HEK293 (cell line): ENCODE measurements around the gene RAP2A.

Experiments
- CTCF ChIA-PET: fragments of 350-600 bp; formaldehyde crosslinking; extraction: SDS; loops from one replicate; lab custom pipeline; 2021; ENCODE audit warnings: antibody characterized with exemption; lab: Yijun Ruan, JAX
- POLR2A ChIA-PET: fragments of 300-600 bp; formaldehyde crosslinking; extraction: SDS; loops from one replicate; lab custom pipeline; 2020; ENCODE audit warnings: antibody characterized with exemption, inconsistent platforms; lab: Yijun Ruan, JAX
- H3K27ac ChIP-seq: fragments of 200-500 bp; sonication (Bioruptor generic); 2 replicates; pipeline ENCODE4 v1.5.1; 2014; ENCODE audit warnings: low read depth, low read length, control low read depth, inconsistent platforms; ENCODE audit errors: extremely low read depth
- H3K36me3 ChIP-seq, 2 experiments: fragments of 200-500 bp in 1 of 2; sonication (Bioruptor generic) in 1 of 2; 1 replicate in 1 of 2; 2 replicates in 1 of 2; pipeline ENCODE4 v1.5.1; 2014 to 2017; ENCODE audit warnings: inconsistent platforms in 2 of 2, low read length in 2 of 2; ENCODE audit not compliant: control insufficient read depth in 2 of 2, insufficient read depth in 1 of 2
- H3K4me1 ChIP-seq: fragments of 200-500 bp; sonication (Bioruptor generic); 2 replicates; pipeline ENCODE4 v1.5.1; 2014; ENCODE audit warnings: mild to moderate bottlenecking, low read length, inconsistent platforms; ENCODE audit not compliant: control insufficient read depth, insufficient read depth
- H3K4me3 ChIP-seq: 2 replicates; pipeline ENCODE4 v1.5.1; 2011; ENCODE audit warnings: low read depth, mild to moderate bottlenecking, control low read depth, low read length, moderate library complexity
- H3K9me3 ChIP-seq: fragments of 200-500 bp; sonication (Bioruptor generic); 2 replicates; pipeline ENCODE4 v1.5.1; 2014; ENCODE audit warnings: low read depth, low read length, inconsistent platforms; ENCODE audit not compliant: control insufficient read depth, insufficient read depth
- OVOL3 ChIP-seq: fragments of 450-650 bp; formaldehyde crosslinking; IDR thresholded peaks from 2 replicates; pipeline ENCODE4 v1.5.1; 2016; ENCODE audit warnings: missing biosample characterization, missing genetic modification characterization
- PATZ1 ChIP-seq: fragments of 450-650 bp; formaldehyde crosslinking; IDR thresholded peaks from 2 replicates; pipeline ENCODE4 v1.5.1; 2016; ENCODE audit warnings: missing biosample characterization, missing genetic modification characterization
- PRDM10 ChIP-seq: fragments of 450-650 bp; formaldehyde crosslinking; IDR thresholded peaks from 2 replicates; pipeline ENCODE4 v1.5.1; 2016; ENCODE audit warnings: missing biosample characterization, missing genetic modification characterization
- RBAK ChIP-seq: fragments of 450-650 bp; formaldehyde crosslinking; IDR thresholded peaks from 2 replicates; pipeline ENCODE4 v1.5.1; 2016; ENCODE audit warnings: missing biosample characterization, missing genetic modification characterization
- SALL2 ChIP-seq: fragments of 450-650 bp; formaldehyde crosslinking; IDR thresholded peaks from 2 replicates; pipeline ENCODE4 v1.5.0; 2017; ENCODE audit warnings: missing biosample characterization, mild to moderate bottlenecking, missing genetic modification characterization, borderline replicate concordance
- ZBTB1 ChIP-seq: fragments of 450-650 bp; formaldehyde crosslinking; IDR thresholded peaks from 2 replicates; pipeline ENCODE4 v1.5.1; 2016; ENCODE audit warnings: missing biosample characterization, missing genetic modification characterization
- ZBTB48 ChIP-seq: fragments of 450-650 bp; formaldehyde crosslinking; IDR thresholded peaks from 2 replicates; pipeline ENCODE4 v1.5.1; 2016; ENCODE audit warnings: missing biosample characterization, missing genetic modification characterization
- ZFHX2 ChIP-seq: fragments of 450-650 bp; formaldehyde crosslinking; conservative IDR thresholded peaks from 2 replicates; pipeline ENCODE4 v1.5.1; 2016; ENCODE audit warnings: missing biosample characterization, missing genetic modification characterization
- ZFP41 ChIP-seq: fragments of 450-650 bp; formaldehyde crosslinking; IDR thresholded peaks from 2 replicates; pipeline ENCODE4 v1.5.1; 2016; ENCODE audit warnings: missing biosample characterization, missing genetic modification characterization, borderline replicate concordance
- ZNF132 ChIP-seq: fragments of 450-650 bp; formaldehyde crosslinking; IDR thresholded peaks from 2 replicates; pipeline ENCODE4 v1.5.1; 2017; ENCODE audit warnings: missing biosample characterization, missing genetic modification characterization, borderline replicate concordance
- ZNF133 ChIP-seq: fragments of 450-650 bp; formaldehyde crosslinking; IDR thresholded peaks from 2 replicates; pipeline ENCODE4 v1.5.1; 2016; ENCODE audit warnings: missing biosample characterization, missing genetic modification characterization
- ZNF148 ChIP-seq: fragments of 450-650 bp; formaldehyde crosslinking; IDR thresholded peaks from 2 replicates; pipeline ENCODE4 v1.5.0; 2017; ENCODE audit warnings: missing biosample characterization, missing genetic modification characterization, borderline replicate concordance
- ZNF18 ChIP-seq: fragments of 450-650 bp; formaldehyde crosslinking; IDR thresholded peaks from 2 replicates; pipeline ENCODE4 v1.5.1; 2016; ENCODE audit warnings: missing biosample characterization, missing genetic modification characterization
- ZNF19 ChIP-seq: fragments of 450-650 bp; formaldehyde crosslinking; IDR thresholded peaks from 2 replicates; pipeline ENCODE4; 2016; ENCODE audit warnings: missing biosample characterization, missing genetic modification characterization, low read depth
- ZNF223 ChIP-seq: fragments of 450-650 bp; formaldehyde crosslinking; IDR thresholded peaks from 2 replicates; pipeline ENCODE4 v1.5.1; 2016; ENCODE audit warnings: missing biosample characterization, missing genetic modification characterization
- ZNF292 ChIP-seq: fragments of 450-650 bp; formaldehyde crosslinking; IDR thresholded peaks from 2 replicates; pipeline ENCODE4 v1.5.1; 2016; ENCODE audit warnings: low read depth, missing biosample characterization, missing genetic modification characterization, borderline replicate concordance
- ZNF37A ChIP-seq: fragments of 450-650 bp; IDR thresholded peaks from 2 replicates; pipeline ENCODE4 v1.5.1; 2018; ENCODE audit warnings: missing biosample characterization, missing genetic modification characterization
- ZNF426 ChIP-seq: fragments of 450-650 bp; formaldehyde crosslinking; IDR thresholded peaks from 2 replicates; pipeline ENCODE4 v1.5.1; 2017; ENCODE audit warnings: missing biosample characterization, missing genetic modification characterization, mild to moderate bottlenecking, inconsistent platforms, moderate library complexity
- ZNF488 ChIP-seq: fragments of 450-650 bp; formaldehyde crosslinking; IDR thresholded peaks from 2 replicates; pipeline ENCODE4 v1.5.1; 2016; ENCODE audit warnings: missing biosample characterization, missing genetic modification characterization
- ZNF561 ChIP-seq: fragments of 450-650 bp; IDR thresholded peaks from 2 replicates; pipeline ENCODE4 v1.5.1; 2018; ENCODE audit warnings: missing biosample characterization, missing genetic modification characterization, borderline replicate concordance
- ZNF629 ChIP-seq: fragments of 450-650 bp; formaldehyde crosslinking; IDR thresholded peaks from 2 replicates; pipeline ENCODE4 v1.5.1; 2017; ENCODE audit warnings: missing biosample characterization, missing genetic modification characterization
- ZNF830 ChIP-seq: fragments of 450-650 bp; IDR thresholded peaks from 2 replicates; pipeline ENCODE4 v1.5.0; 2018; ENCODE audit warnings: missing biosample characterization, missing genetic modification characterization, low read depth, mild to moderate bottlenecking, moderate library complexity
- ZSCAN5A ChIP-seq: fragments of 450-650 bp; formaldehyde crosslinking; IDR thresholded peaks from 2 replicates; pipeline ENCODE4 v1.5.1; 2016; ENCODE audit warnings: missing biosample characterization, missing genetic modification characterization
- ZXDB ChIP-seq: fragments of 450-650 bp; formaldehyde crosslinking; IDR thresholded peaks from 2 replicates; pipeline ENCODE4 v1.5.1; 2016; ENCODE audit warnings: missing biosample characterization, missing genetic modification characterization

Gene RAP2A

GRCh38 chr13:97484301-97484700, 50.3 kb downstream of the RAP2A start:
- Histone ChIP-seq H3K27ac (no peak overlapping the region), H3K4me3 (no peak overlapping the region), H3K36me3 (no peaks in the 10 kb centered on the region), H3K4me1 (no peaks in the 10 kb centered on the region), H3K9me3 (no peaks in the 10 kb centered on the region)
- ChIA-PET POLR2A (no interaction called here), CTCF (interaction anchor here (0.6 to 0.8 kb wide), 2 partner anchors 12 to 316 kb away, joined by 3 to 4 read pairs; no protein-coding TSS in a partner anchor)
- TF ChIP-seq ZNF133 (tag by site-specific recombination): no peak
- TF ChIP-seq ZFHX2 (tag by site-specific recombination): no peak
- no peak for TF ChIP-seq ZNF292
- no peak for TF ChIP-seq ZNF37A (tag by site-specific recombination)
- TF ChIP-seq ZNF223 (tag by site-specific recombination): no peak
- TF ChIP-seq ZNF19 (tag by site-specific recombination): no peak
- TF ChIP-seq ZNF629 (tag by site-specific recombination): no peak
- no peak for TF ChIP-seq ZNF18
- TF ChIP-seq PRDM10 (tag by site-specific recombination): no peak
- TF ChIP-seq OVOL3: no peak
- no peak for TF ChIP-seq SALL2 (tag by site-specific recombination)
- TF ChIP-seq ZBTB1: no peak
- no peak for TF ChIP-seq ZNF426
- TF ChIP-seq ZBTB48: no peak
- no peak for TF ChIP-seq RBAK
- TF ChIP-seq ZNF132: no peak
- no peak for TF ChIP-seq ZXDB (tag by site-specific recombination)
- no peak for TF ChIP-seq ZFP41 (tag by site-specific recombination)
- no peak for TF ChIP-seq ZNF148 (tag by site-specific recombination)

GRCh38 chr13:97485320-97485719, 51.4 kb downstream of the RAP2A start:
- H3K27ac ChIP-seq: no peak overlapping the region
- no peaks in the 10 kb centered on the region for H3K9me3 ChIP-seq
- no peaks in the 10 kb centered on the region for H3K36me3 ChIP-seq
- ChIA-PET POLR2A (no interaction called here), CTCF (no interaction called here)
- no peak overlapping the region for H3K4me3 ChIP-seq
- H3K4me1 ChIP-seq: no peaks in the 10 kb centered on the region
- TF ChIP-seq ZNF561 (tag by site-specific recombination) (no peak), ZNF830 (tag by site-specific recombination) (no peak), ZBTB48 (no peak), ZSCAN5A (tag by site-specific recombination) (no peak), PATZ1 (tag by site-specific recombination) (no peak), ZNF488 (tag by site-specific recombination) (no peak)
